Large intestine (tissue), 3 donors: Measurements from ENCODE around the gene ITSN2. TPM values are rescaled to one million over a fixed set of nuclear protein-coding genes. Genes with fewer than 3 reads are reported as not detected.

ENCODE experiments used
- DNase-seq, 2 donors: peaks; one replicate each; pipeline versions ENCODE4 v3.0.0 to v3.0.0-alpha.2; 2013
- H3K27ac ChIP-seq: one replicate; pipeline ENCODE4 v1.5.1; 2013; ENCODE audit warnings: low read length
- H3K27me3 ChIP-seq: 2 replicates; pipeline ENCODE4 v1.6.1; 2013; ENCODE audit warnings: low read length; ENCODE audit not compliant: control insufficient read depth, insufficient read depth
- H3K36me3 ChIP-seq: 2 replicates; pipeline ENCODE4 v1.6.1; 2013; ENCODE audit warnings: low read length; ENCODE audit not compliant: control insufficient read depth, insufficient read depth
- H3K4me1 ChIP-seq: one replicate; pipeline ENCODE4 v1.6.1; 2013; ENCODE audit warnings: low read length; ENCODE audit not compliant: control insufficient read depth, insufficient read depth
- H3K4me3 ChIP-seq: one replicate; pipeline ENCODE4 v1.5.1; 2013; ENCODE audit warnings: low read length
- H3K9me3 ChIP-seq: one replicate; pipeline ENCODE4 v1.6.1; 2013; ENCODE audit warnings: mild to moderate bottlenecking, low read depth, low read length, moderate library complexity; ENCODE audit not compliant: control insufficient read depth
- WGBS: methylation state at CpG from one replicate; pipeline ENCODE4 v1.1.5; 2013; ENCODE audit warnings: low lambda C conversion rate; ENCODE audit not compliant: insufficient coverage; 5-methylcytosine and 5-hydroxymethylcytosine counted together
- polyA plus RNA-seq: library from polyadenylated mRNA; unstranded; fragments of 120-200 nt; gene quantifications from one replicate; pipeline ENCODE4 v1.2.1, GENCODE V29; 2013

The ITSN2 gene
- polyA plus RNA-seq, 1 donor, result 36.7 TPM

DNA sequence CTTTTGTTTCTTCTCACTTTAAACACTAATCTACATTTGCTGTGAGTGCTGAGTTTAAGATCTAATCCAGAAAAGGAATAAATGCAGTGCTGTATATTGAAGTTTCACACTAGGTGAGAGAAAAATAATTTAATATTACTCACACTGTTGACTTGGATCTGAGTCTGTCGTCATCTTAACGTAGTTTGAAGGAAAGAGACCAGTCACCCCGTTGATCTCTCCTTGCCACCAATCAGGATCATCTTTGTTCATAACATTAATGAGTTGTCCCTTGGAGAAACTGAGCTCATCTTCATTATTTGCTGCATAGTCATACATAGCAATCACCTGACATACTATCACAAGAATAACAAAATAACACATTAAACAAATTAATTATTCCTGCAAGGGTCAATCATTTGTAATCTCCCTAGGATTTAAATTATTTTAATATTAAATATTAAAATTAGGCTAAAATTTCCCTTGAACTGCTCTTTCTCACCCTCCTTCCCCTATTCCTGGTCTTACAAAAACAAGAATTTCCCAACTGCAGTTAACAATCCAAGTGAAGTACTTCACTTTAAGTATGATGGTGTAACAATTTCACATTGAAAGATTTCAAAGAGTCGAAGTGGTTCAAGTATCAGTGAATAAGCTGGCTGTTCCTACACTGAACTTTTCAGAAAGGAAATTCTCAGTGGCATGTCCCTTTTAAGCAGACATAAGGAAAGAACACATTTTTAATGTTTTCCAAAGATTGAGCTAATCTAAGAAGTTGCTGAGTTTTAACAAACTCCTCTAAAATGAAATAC lies 114.2 kb downstream of the ITSN2 start:
- H3K4me3 ChIP-seq, result no peak overlapping the region
- no peaks in the 10 kb centered on the region for H3K27me3 ChIP-seq
- H3K4me1 ChIP-seq, result no peaks in the 10 kb centered on the region
- WGBS, result 80% methylated on average over 1 of the region's 4 CpGs
- H3K36me3 ChIP-seq, result peaks cover 46% of the 10 kb centered on the region
- H3K9me3 ChIP-seq, result no peaks in the 10 kb centered on the region
- no peak for DNase-seq
- H3K27ac ChIP-seq, result no peak overlapping the region

DNA sequence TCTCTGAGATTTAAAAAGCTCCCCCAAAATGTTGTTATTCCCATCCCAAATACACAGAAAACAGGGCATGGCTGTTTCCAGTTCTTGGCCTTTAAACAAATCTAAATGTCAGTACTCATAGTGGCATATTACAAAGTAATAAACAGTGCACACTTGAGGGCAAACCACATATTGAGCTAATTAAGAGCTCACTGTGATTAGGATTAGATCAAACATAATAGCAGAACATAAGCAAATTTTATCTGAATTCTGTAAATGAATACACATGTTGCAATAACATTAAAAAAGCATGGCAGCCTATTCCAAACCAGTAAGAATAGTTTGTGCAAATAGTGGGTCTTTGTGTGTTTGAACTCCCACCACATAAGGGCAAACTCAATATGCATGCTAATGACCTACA lies 118.8 kb downstream of the ITSN2 start:
- peaks cover 20% of the 10 kb centered on the region for H3K36me3 ChIP-seq
- H3K4me3 ChIP-seq, result no peak overlapping the region
- H3K9me3 ChIP-seq, result no peaks in the 10 kb centered on the region
- DNase-seq, result no peak
- no peaks in the 10 kb centered on the region for H3K4me1 ChIP-seq
- H3K27ac ChIP-seq, result no peak overlapping the region
- no peaks in the 10 kb centered on the region for H3K27me3 ChIP-seq

DNA sequence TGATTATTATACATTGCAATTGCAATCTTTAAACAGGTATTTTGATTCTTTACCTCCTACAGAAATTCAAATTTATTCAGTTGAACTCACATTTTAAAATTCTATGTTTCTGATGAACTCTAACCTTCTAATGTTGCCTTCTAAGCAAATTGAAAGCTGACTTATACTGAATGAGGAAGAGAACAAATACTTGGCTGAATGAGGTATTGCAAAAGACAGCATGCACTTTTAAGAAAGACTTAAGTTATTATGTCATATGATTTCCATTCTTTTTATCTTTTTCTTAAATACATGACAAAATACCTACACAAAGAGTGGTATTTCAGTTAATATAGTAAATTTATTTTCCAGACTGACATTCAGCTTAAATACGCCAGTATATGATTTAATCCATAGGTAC lies 120.8 kb downstream of the ITSN2 start:
- no peak for DNase-seq

DNA sequence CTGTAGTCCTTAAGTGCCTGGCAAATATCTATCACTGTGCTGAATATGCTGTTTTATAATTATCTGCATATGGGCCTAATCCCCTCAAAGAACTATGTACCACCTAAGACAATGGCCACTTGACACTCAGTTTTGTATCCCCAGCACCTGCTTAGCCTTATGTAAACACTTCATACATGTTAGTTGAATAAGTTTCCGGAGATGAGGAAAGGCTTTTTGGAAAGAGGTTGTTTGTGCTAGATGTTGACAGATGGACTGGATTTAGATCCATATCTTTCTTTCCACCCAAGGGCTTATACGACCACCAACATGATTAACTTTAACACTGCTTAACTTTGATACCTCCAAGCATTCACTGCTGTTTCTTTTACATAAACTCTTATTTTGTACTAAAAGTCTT lies 122.2 kb downstream of the ITSN2 start:
- Histone ChIP-seq H3K27me3 (no peaks in the 10 kb centered on the region), H3K36me3 (peaks cover 7% of the 10 kb centered on the region), H3K9me3 (no peaks in the 10 kb centered on the region), H3K4me1 (no peaks in the 10 kb centered on the region), H3K4me3 (no peak overlapping the region), H3K27ac (no peak overlapping the region)
- no peak for DNase-seq
- WGBS, result 71% methylated on average over 1 of the region's 2 CpGs

More for the DNA sequence above, 120.8 kb downstream of the ITSN2 start:
- 100% methylated on average over 1 of the region's 1 CpG for WGBS
- H3K27ac ChIP-seq, result no peak overlapping the region
- no peaks in the 10 kb centered on the region for H3K4me1 ChIP-seq
- no peaks in the 10 kb centered on the region for H3K9me3 ChIP-seq
- no peak overlapping the region for H3K4me3 ChIP-seq
- H3K36me3 ChIP-seq, result peaks cover 7% of the 10 kb centered on the region
- H3K27me3 ChIP-seq, result no peaks in the 10 kb centered on the region

DNA sequence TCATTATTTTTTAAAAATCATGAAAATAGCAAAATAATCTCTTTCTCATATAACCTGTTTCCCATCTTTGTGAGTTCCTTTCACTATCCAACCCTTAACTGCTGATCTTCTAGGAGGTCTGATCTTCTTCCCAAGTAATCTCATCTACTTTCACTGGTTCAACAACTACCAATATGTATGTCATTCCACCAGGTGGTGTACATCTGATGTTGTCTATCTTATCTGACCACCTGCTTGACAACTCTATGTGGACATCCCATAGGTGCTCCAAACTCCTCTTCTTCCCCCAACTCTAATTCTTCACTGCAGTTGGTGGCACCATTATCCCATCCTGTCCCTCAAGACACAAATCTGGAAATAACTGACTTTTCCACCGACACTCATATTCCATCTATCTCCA lies 123.0 kb downstream of the ITSN2 start:
- 100% methylated on average over 1 of the region's 1 CpG for WGBS
- no peak for DNase-seq
- Histone ChIP-seq H3K27me3 (no peaks in the 10 kb centered on the region), H3K27ac (no peak overlapping the region), H3K36me3 (peaks cover 7% of the 10 kb centered on the region), H3K4me1 (no peaks in the 10 kb centered on the region), H3K9me3 (no peaks in the 10 kb centered on the region), H3K4me3 (no peak overlapping the region)

GRCh38 chr2:24233321-24233720 lies 127.0 kb downstream of the ITSN2 start:
- no peaks in the 10 kb centered on the region for H3K27me3 ChIP-seq
- H3K4me1 ChIP-seq, result no peaks in the 10 kb centered on the region
- no CpG with 5 or more reads among the region's 2 CpGs for WGBS
- no peak for DNase-seq
- H3K27ac ChIP-seq, result no peak overlapping the region
- no peak overlapping the region for H3K4me3 ChIP-seq
- no peaks in the 10 kb centered on the region for H3K9me3 ChIP-seq
- no peaks in the 10 kb centered on the region for H3K36me3 ChIP-seq

- Histone ChIP-seq H3K4me1 (no peaks in the 10 kb centered on the region), H3K4me3 (no peak overlapping the region), H3K9me3 (no peaks in the 10 kb centered on the region), H3K36me3 (no peaks in the 10 kb centered on the region), H3K27ac (no peak overlapping the region), H3K27me3 (no peaks in the 10 kb centered on the region)
- DNase-seq, result no peak
- WGBS, result 100% methylated on average over 1 of the region's 4 CpGs
Observed at GRCh38 chr2:24231461-24231881, 128.9 kb downstream of the ITSN2 start.

DNA sequence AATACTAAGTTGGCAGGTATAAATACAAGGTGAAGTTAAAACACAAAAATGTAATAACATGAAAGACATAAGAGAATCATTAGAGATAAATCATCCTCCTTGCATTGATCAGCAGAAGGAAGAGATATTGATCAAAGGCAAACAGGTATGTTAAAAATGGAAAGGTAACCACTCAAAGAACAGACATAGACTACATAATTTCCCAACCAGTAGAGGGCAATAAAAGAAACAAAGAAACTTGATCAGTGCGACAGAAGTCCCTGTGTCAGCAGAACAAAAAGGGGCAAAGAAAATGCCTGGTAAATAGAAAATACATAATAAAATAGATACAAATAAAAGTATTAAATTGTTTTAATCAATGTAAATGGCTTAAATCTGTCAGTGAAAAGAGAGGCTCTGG lies 131.9 kb downstream of the ITSN2 start:
- no peaks in the 10 kb centered on the region for H3K27me3 ChIP-seq
- H3K9me3 ChIP-seq, result no peaks in the 10 kb centered on the region
- WGBS, result 17% methylated on average over 1 of the region's 1 CpG
- peaks cover 3% of the 10 kb centered on the region for H3K36me3 ChIP-seq
- DNase-seq, result peak in 1 of 2 donors; percentile 11
- no peak overlapping the region for H3K27ac ChIP-seq
- H3K4me1 ChIP-seq, result no peaks in the 10 kb centered on the region
- H3K4me3 ChIP-seq, result no peak overlapping the region

DNA sequence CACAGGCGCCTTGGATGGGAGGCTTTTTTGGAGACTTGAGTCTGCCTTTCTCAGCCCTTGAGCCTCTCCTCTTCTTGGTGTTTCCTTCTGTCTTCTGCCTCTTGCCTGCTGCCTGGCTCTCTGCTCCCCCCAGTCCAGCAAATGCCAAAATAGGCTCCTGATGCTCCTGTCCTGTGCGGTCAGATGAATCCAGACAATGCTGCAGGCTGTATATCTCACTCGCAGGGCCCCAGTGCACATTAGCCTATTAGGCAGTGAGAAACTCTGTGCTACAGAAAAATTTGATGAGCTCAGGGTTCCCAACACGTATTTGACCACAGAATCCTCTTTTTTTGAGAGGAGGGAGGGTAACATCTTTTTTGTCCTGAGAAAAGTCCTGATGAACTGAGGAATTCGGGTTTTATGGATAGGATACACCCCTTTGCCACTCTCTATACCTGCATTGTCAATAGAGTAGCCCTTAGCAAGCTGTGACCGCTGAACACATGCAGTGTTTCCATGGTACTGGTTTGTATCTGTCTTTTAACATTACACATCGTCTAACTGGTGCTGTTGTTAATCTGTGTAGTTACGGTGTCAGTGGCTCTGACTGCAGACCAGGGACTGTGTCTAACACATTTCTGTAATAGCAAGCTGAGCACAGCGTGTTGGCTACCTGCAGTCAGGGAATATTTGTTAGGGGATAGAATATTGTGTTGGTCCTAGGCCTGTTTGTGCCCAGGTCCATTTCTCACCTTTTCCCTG lies 134.7 kb downstream of the ITSN2 start:
- H3K27ac ChIP-seq, result no peak overlapping the region
- no CpG with 5 or more reads among the region's 9 CpGs for WGBS
- no peak for DNase-seq
- H3K4me1 ChIP-seq, result no peaks in the 10 kb centered on the region
- H3K36me3 ChIP-seq, result peaks cover 3% of the 10 kb centered on the region
- H3K27me3 ChIP-seq, result no peaks in the 10 kb centered on the region
- H3K9me3 ChIP-seq, result no peaks in the 10 kb centered on the region
- no peak overlapping the region for H3K4me3 ChIP-seq

- DNase-seq, result no peak
- Histone ChIP-seq H3K27ac (no peak overlapping the region), H3K4me1 (no peaks in the 10 kb centered on the region), H3K4me3 (no peak overlapping the region), H3K27me3 (no peaks in the 10 kb centered on the region), H3K9me3 (no peaks in the 10 kb centered on the region), H3K36me3 (peaks cover 20% of the 10 kb centered on the region)
- WGBS, result no CpG with 5 or more reads among the region's 6 CpGs
Observed at GRCh38 chr2:24222946-24223345, 137.4 kb downstream of the ITSN2 start.
